H1 (cell line): ENCODE data around the gene CXorf65.

Experiments
- ATF3 ChIP-seq: IDR thresholded peaks from 2 replicates; pipeline ENCODE4 v1.6.1; 2011; ENCODE audit warnings: low read depth, mild to moderate bottlenecking, low read length; ENCODE audit not compliant: insufficient read depth
- BACH1 ChIP-seq: IDR thresholded peaks from 2 replicates; pipeline ENCODE4 v1.6.1; 2012; ENCODE audit warnings: low read length, improper control_type of control experiment
- CTCF ChIP-seq, 3 experiments: IDR thresholded peaks; 1 replicate in 2 of 3; 2 replicates in 1 of 3; pipeline versions ENCODE4 v1.5.1 to v1.6.1; 2011; ENCODE audit warnings: low read length in 3 of 3, mild to moderate bottlenecking in 3 of 3, inconsistent platforms in 2 of 3, low read depth in 1 of 3, moderate library complexity in 1 of 3; ENCODE audit not compliant: insufficient read depth in 1 of 3; ENCODE audit errors: control extremely low read depth in 1 of 3
- EGR1 ChIP-seq: IDR thresholded peaks from 2 replicates; pipeline ENCODE4 v1.6.1; 2011; ENCODE audit warnings: low read depth, low read length, borderline replicate concordance
- EP300 ChIP-seq, 2 experiments: IDR thresholded peaks; 1 replicate in 1 of 2; 2 replicates in 1 of 2; pipeline ENCODE4 v1.6.1; 2011 to 2012; ENCODE audit warnings: low read depth in 2 of 2, low read length in 2 of 2, mild to moderate bottlenecking in 2 of 2, borderline replicate concordance in 1 of 2, inconsistent platforms in 1 of 2, moderate library complexity in 1 of 2
- EZH2 ChIP-seq: fragments of 200-600 bp; sonication (generic); IDR thresholded peaks from 2 replicates; pipeline ENCODE4 v1.7.1; 2012; ENCODE audit warnings: low read depth, mild to moderate bottlenecking, moderate library complexity, low read length, inconsistent platforms; ENCODE audit not compliant: severe bottlenecking
- HDAC2 ChIP-seq, 2 experiments: fragments of 300-600 bp in 1 of 2; sonication (generic) in 1 of 2; IDR thresholded peaks; 2 replicates each; pipeline ENCODE4 v1.6.1; 2011 to 2012; ENCODE audit warnings: low read depth in 2 of 2, low read length in 2 of 2, mild to moderate bottlenecking in 2 of 2, moderate library complexity in 2 of 2, borderline replicate concordance in 1 of 2, inconsistent platforms in 1 of 2
- HDAC6 ChIP-seq: IDR thresholded peaks from one replicate; pipeline ENCODE4 v1.7.1; 2012; ENCODE audit warnings: low read depth, mild to moderate bottlenecking, inconsistent platforms, low read length, moderate library complexity
- JUN ChIP-seq: IDR thresholded peaks from 2 replicates; pipeline ENCODE4 v1.6.1; 2011; ENCODE audit warnings: low read depth, mild to moderate bottlenecking, improper control_type of control experiment, low read length
- KDM1A ChIP-seq: fragments of 200-600, 300-600 bp; sonication (generic); IDR thresholded peaks from 2 replicates; pipeline ENCODE4 v1.7.1; 2016; ENCODE audit warnings: mild to moderate bottlenecking, low read length, borderline replicate concordance
- POLR2A ChIP-seq, 2 experiments: IDR thresholded peaks; 1 replicate in 1 of 2; 2 replicates in 1 of 2; pipeline ENCODE4 v1.6.1; 2011; ENCODE audit warnings: low read depth in 2 of 2, low read length in 2 of 2, mild to moderate bottlenecking in 2 of 2; ENCODE audit errors: control extremely low read depth in 1 of 2
- SIN3A ChIP-seq, 2 experiments: IDR thresholded peaks in 1 of 2; conservative IDR thresholded peaks in 1 of 2; 2 replicates each; pipeline ENCODE4 v1.6.1; 2011 to 2012; ENCODE audit warnings: low read length in 2 of 2, improper control_type of control experiment in 1 of 2, low read depth in 1 of 2, mild to moderate bottlenecking in 1 of 2
- SP1 ChIP-seq: IDR thresholded peaks from 2 replicates; pipeline ENCODE4 v1.6.1; 2011; ENCODE audit warnings: low read depth, low read length
- ZNF274 ChIP-seq: IDR thresholded peaks from 2 replicates; pipeline ENCODE4 v1.7.0; 2012; ENCODE audit warnings: low read length, borderline replicate concordance; ENCODE audit errors: extremely low read depth

GRCh38 chrX:71107762-71108360 is 1.3 kb upstream of the CXorf65 start:
- no peak for TF ChIP-seq CTCF (IDR thresholded peaks at IDR 0.05; ENCODE audit: control extremely low read depth in 1 of 3, insufficient read depth in 1 of 3, low read depth in 1 of 3, low read length in 3 of 3)
- TF ChIP-seq EZH2, result no peak
- TF ChIP-seq JUN, result no peak
- no peak for TF ChIP-seq HDAC6
- no peak for TF ChIP-seq EP300 (IDR thresholded peaks at IDR 0.05; ENCODE audit: borderline replicate concordance in 1 of 2, low read depth in 2 of 2, low read length in 2 of 2)
- no peak for TF ChIP-seq POLR2A (IDR thresholded peaks at IDR 0.05; ENCODE audit: control extremely low read depth in 1 of 2, low read depth in 2 of 2, low read length in 2 of 2)
- TF ChIP-seq EGR1, result no peak
- TF ChIP-seq SP1, result no peak
- TF ChIP-seq ZNF274, result no peak
- TF ChIP-seq SIN3A (conservative IDR thresholded peaks at IDR 0.05 in 1 of 2, IDR thresholded peaks at IDR 0.05 in 1 of 2; ENCODE audit: low read depth in 1 of 2, low read length in 2 of 2), result no peak
- TF ChIP-seq KDM1A, result no peak
- TF ChIP-seq BACH1, result no peak
- no peak for TF ChIP-seq HDAC2 (IDR thresholded peaks at IDR 0.05; ENCODE audit: borderline replicate concordance in 1 of 2, low read depth in 2 of 2, low read length in 2 of 2)
- TF ChIP-seq ATF3, result no peak
